ENCODE data around the gene CCSER2.
A peak's percentile ranks its signal among the peaks of the same experiment; 100 is the strongest.

The CCSER2 gene

GRCh38 chr10:84352251-84352842, 24.0 kb downstream of the CCSER2 start:
- no peak for DNase-seq

GRCh38 chr10:84353052-84353803, 24.8 kb downstream of the CCSER2 start:
- DNase-seq = no peak

GRCh38 chr10:84354623-84355022, 26.2 kb downstream of the CCSER2 start:
- no peak for DNase-seq

GRCh38 chr10:84355106-84355505, 26.7 kb downstream of the CCSER2 start:
- no peak for DNase-seq

- DNase-seq = no peak
Observed at GRCh38 chr10:84356928-84357327, 28.5 kb downstream of the CCSER2 start.

GRCh38 chr10:84358743-84359142, 30.4 kb downstream of the CCSER2 start:
- DNase-seq = no peak

GRCh38 chr10:84360637-84361365, 32.4 kb downstream of the CCSER2 start:
- no peak for DNase-seq

- DNase-seq = no peak
Observed at GRCh38 chr10:84365335-84365881, 37.0 kb downstream of the CCSER2 start.

- no peak for DNase-seq
Observed at GRCh38 chr10:84366041-84366440, 37.7 kb downstream of the CCSER2 start.

GRCh38 chr10:84367256-84367655, 38.9 kb downstream of the CCSER2 start:
- no peak for DNase-seq

GRCh38 chr10:84368828-84369227, 40.4 kb downstream of the CCSER2 start:
- DNase-seq = no peak

GRCh38 chr10:84370283-84370682, 41.9 kb downstream of the CCSER2 start:
- no peak for DNase-seq

- no peak for DNase-seq
Observed at GRCh38 chr10:84371944-84372343, 43.6 kb downstream of the CCSER2 start.

- DNase-seq = no peak
Observed at GRCh38 chr10:84373000-84373399, 44.6 kb downstream of the CCSER2 start.

GRCh38 chr10:84374455-84374854, 46.1 kb downstream of the CCSER2 start:
- DNase-seq = no peak

- DNase-seq = peak; percentile 6
Observed at GRCh38 chr10:84375011-84375410, 46.6 kb downstream of the CCSER2 start.

GRCh38 chr10:84375881-84376280, 47.5 kb downstream of the CCSER2 start:
- no peak for DNase-seq

GRCh38 chr10:84388148-84388547, 59.8 kb downstream of the CCSER2 start:
- no peak for DNase-seq

- no peak for DNase-seq
Observed at GRCh38 chr10:84390364-84390763, 62.0 kb downstream of the CCSER2 start.

- DNase-seq = no peak
Observed at GRCh38 chr10:84391326-84391725, 62.9 kb downstream of the CCSER2 start.

GRCh38 chr10:84392181-84392580, 63.8 kb downstream of the CCSER2 start:
- no peak for DNase-seq

GRCh38 chr10:84395581-84395980, 67.2 kb downstream of the CCSER2 start:
- no peak for DNase-seq

- no peak for DNase-seq
Observed at GRCh38 chr10:84397735-84398144, 69.4 kb downstream of the CCSER2 start.

- no peak for DNase-seq
Observed at GRCh38 chr10:84398696-84399095, 70.3 kb downstream of the CCSER2 start.
